Kidney (tissue), 14 donors: Measurements from ENCODE around the gene KCNQ2. TPM values are rescaled to one million over a fixed set of nuclear protein-coding genes. Genes with fewer than 3 reads are reported as not detected.

Source experiments
- DNase-seq, 5 donors: peaks; one replicate each; pipeline ENCODE4 v3.0.0-alpha.2; 2013 to 2020
- FAIRE-seq: peaks from 2 replicates; lab custom pipeline; 2012; peaks lifted over from hg19 to GRCh38; lab: Jason Lieb, UNC
- H3K27ac ChIP-seq, 2 donors: one replicate each; pipeline ENCODE4 v1.7.0; 2013; ENCODE audit warnings: low read depth in 2 of 2, low read length in 2 of 2, inconsistent platforms in 1 of 2
- H3K27me3 ChIP-seq: one replicate; pipeline ENCODE4 v1.7.1; 2013; ENCODE audit warnings: low read length, inconsistent platforms; ENCODE audit not compliant: control insufficient read depth, insufficient read depth
- H3K36me3 ChIP-seq, 3 donors: one replicate each; pipeline versions ENCODE4 v1.7.0 to v1.7.1; 2013; ENCODE audit warnings: low read length in 3 of 3, control low read depth in 1 of 3, inconsistent platforms in 1 of 3; ENCODE audit not compliant: insufficient read depth in 3 of 3, control insufficient read depth in 2 of 3
- H3K4me1 ChIP-seq, 3 donors: one replicate each; pipeline versions ENCODE4 v1.7.0 to v1.7.1; 2013; ENCODE audit warnings: low read length in 3 of 3, inconsistent platforms in 1 of 3, low read depth in 1 of 3; ENCODE audit not compliant: control insufficient read depth in 2 of 3, insufficient read depth in 2 of 3
- H3K4me3 ChIP-seq, 3 donors: one replicate each; pipeline versions ENCODE4 v1.7.0 to v1.8.1; 2013; ENCODE audit warnings: low read length in 3 of 3, control low read depth in 1 of 3, inconsistent platforms in 1 of 3
- H3K9ac ChIP-seq, 3 donors: one replicate each; pipeline versions ENCODE4 v1.7.0 to v1.7.1; 2013; ENCODE audit warnings: low read length in 3 of 3, control low read depth in 1 of 3, inconsistent platforms in 1 of 3
- H3K9me3 ChIP-seq, 3 donors: one replicate each; pipeline versions ENCODE4 v1.7.0 to v1.7.1; 2013; ENCODE audit warnings: low read length in 3 of 3, control low read depth in 1 of 3, inconsistent platforms in 1 of 3; ENCODE audit not compliant: control insufficient read depth in 2 of 3, insufficient read depth in 1 of 3
- CTCF ChIP-seq: IDR thresholded peaks from 3 replicates; pipeline ENCODE4 v1.5.1; 2012; ENCODE audit warnings: mild to moderate bottlenecking, moderate library complexity, borderline replicate concordance; ENCODE audit not compliant: insufficient read depth; ENCODE audit errors: extremely low read depth
- intact Hi-C: fragments of 100-400 bp; cut with DNase I; formaldehyde crosslinking; loops from one replicate; pipeline ENCODE4 v1.11.1; 2022
- polyA plus RNA-seq: library from polyadenylated mRNA; stranded (reverse); fragments of 350-450 nt; fragmentation: Illumina TruSeq; extraction: RNeasy Lipid Tissue Mini Kit (QIAGEN cat#74804); gene quantifications from one replicate; pipeline ENCODE4 v1.2.3, GENCODE V29; 2014; ENCODE audit warnings: low read depth, low replicate concordance; ENCODE audit not compliant: insufficient read depth
- total RNA-seq: library from RNA; stranded (reverse); fragmentation: NEBNext Ultra II Directional; extraction: Animal tissue kit (Norgen Biotek cat#: 25700); gene quantifications from one replicate; pipeline ENCODE4 v1.2.1, GENCODE V29; 2021
- donor health status: control.
- donor health status: control.
- donor health status: control.
- donor health status: control.
- donor health status: control.
- donor health status: DM: yes; HTN: yes; CAD: no.
- donor health status: Normal renal cell carcinoma (clear cell type).

Gene KCNQ2
- total and polyA plus RNA-seq, 2 donors from 2014 or later, result 2.2 TPM; not detected in 1

- Histone ChIP-seq H3K4me3 (no peak overlapping the region), H3K9me3 (no peaks in the 10 kb centered on the region), H3K4me1 (no peaks in the 10 kb centered on the region), H3K27ac (no peak overlapping the region), H3K9ac (no peak overlapping the region), H3K36me3 (no peaks in the 10 kb centered on the region), H3K27me3 (no peaks in the 10 kb centered on the region)
- no peak for FAIRE-seq
- TF ChIP-seq CTCF, result peak; percentile 61
- peak in 4 of 5 donors; percentile 91 to 93 (median 92) for DNase-seq
- intact Hi-C loops, result no loop called here
Observed at GRCh38 chr20:63434599-63435378, 37.7 kb downstream of the KCNQ2 start.

- no peak overlapping the region for H3K27ac ChIP-seq
- H3K4me3 ChIP-seq, result no peak overlapping the region
- intact Hi-C loops, result no loop called here
- H3K9ac ChIP-seq, result no peak overlapping the region
- FAIRE-seq (no peak), DNase-seq (no peak)
- TF ChIP-seq CTCF, result no peak
- H3K9me3 ChIP-seq, result no peaks in the 10 kb centered on the region
- no peaks in the 10 kb centered on the region for H3K36me3 ChIP-seq
- no peaks in the 10 kb centered on the region for H3K4me1 ChIP-seq
- no peaks in the 10 kb centered on the region for H3K27me3 ChIP-seq
Observed at GRCh38 chr20:63433756-63434531, 38.5 kb downstream of the KCNQ2 start.

- H3K27me3 ChIP-seq, result no peaks in the 10 kb centered on the region
- H3K27ac ChIP-seq, result no peak overlapping the region
- intact Hi-C loops, result no loop called here
- DNase-seq, result no peak
- no peaks in the 10 kb centered on the region for H3K9me3 ChIP-seq
- H3K9ac ChIP-seq, result no peak overlapping the region
- H3K36me3 ChIP-seq, result no peaks in the 10 kb centered on the region
- no peak for FAIRE-seq
- no peak overlapping the region for H3K4me3 ChIP-seq
- TF ChIP-seq CTCF, result no peak
- no peaks in the 10 kb centered on the region for H3K4me1 ChIP-seq
Observed at GRCh38 chr20:63433351-63433750, 39.1 kb downstream of the KCNQ2 start.
